Prostate gland (tissue), 2 donors: ENCODE data around the gene RCC2. TPM values are rescaled to one million over a fixed set of nuclear protein-coding genes. Genes with fewer than 3 reads are reported as not detected.
"Not testable (repeated sequence)": the region's sequence is repeated elsewhere in the genome, so short reads cannot be mapped to it uniquely, and the experiment has no call there.

Source experiments
- DNase-seq: peaks from one replicate; pipeline ENCODE4 v3.0.0-alpha.2; 2019; ENCODE audit warnings: low spot score
- H3K27ac ChIP-seq, 2 donors: fragments of 200-600 bp; sonication (generic); 2 replicates each; pipeline ENCODE4 v1.5.1; 2017 to 2019
- H3K27me3 ChIP-seq: fragments of 200-600 bp; sonication (generic); replicated peaks from 2 replicates; pipeline ENCODE4 v1.5.1; 2019; ENCODE audit not compliant: insufficient read depth
- H3K36me3 ChIP-seq, 2 donors: fragments of 200-600 bp; sonication (generic); 1 replicate in 1 of 2; 2 replicates in 1 of 2; pipeline versions ENCODE4 v1.5.1 to v1.8.1; 2017 to 2019
- H3K4me1 ChIP-seq: fragments of 200-600 bp; sonication (generic); replicated peaks from 2 replicates; pipeline ENCODE4 v1.5.1; 2019
- H3K4me3 ChIP-seq, 2 donors: fragments of 200-600 bp; sonication (generic); 2 replicates each; pipeline ENCODE4 v1.5.1; 2017 to 2019
- H3K9me3 ChIP-seq: fragments of 200-600 bp; sonication (generic); 2 replicates; pipeline ENCODE4 v1.5.1; 2017
- POLR2A ChIP-seq: fragments of 450-650 bp; IDR thresholded peaks from one replicate; pipeline ENCODE4 v1.6.1; 2016; ENCODE audit warnings: antibody characterized with exemption, mild to moderate bottlenecking
- POLR2AphosphoS5 ChIP-seq: sonication (generic); formaldehyde crosslinking; IDR thresholded peaks from one replicate; pipeline ENCODE4 v1.6.1; 2017; ENCODE audit warnings: antibody characterized with exemption
- WGBS: methylation state at CpG from one replicate; pipeline ENCODE4 v1.1.5; 2018; 5-methylcytosine and 5-hydroxymethylcytosine counted together
- intact Hi-C: fragments of 100-400 bp; cut with DNase I; formaldehyde crosslinking; loops from one replicate; pipeline ENCODE4 v1.14.2; 2022
- total RNA-seq, 2 donors: library from RNA; depleted of rRNA; stranded (reverse); fragments of >200 nt; gene quantifications; one replicate each; pipeline ENCODE4 v1.1.0, GENCODE V29; 2016
- TF ChIP-seq, protein P1 (sequence below), 4 experiments: fragments of 200-600 bp in 2 of 4; fragments of 450-650 bp in 2 of 4; sonication (generic) in 2 of 4; IDR thresholded peaks; 1 replicate in 3 of 4; 2 replicates in 1 of 4; pipeline ENCODE4 v1.5.1; 2016 to 2019; ENCODE audit warnings: antibody characterized with exemption in 4 of 4, mild to moderate bottlenecking in 2 of 4, moderate library complexity in 2 of 4

Gene RCC2
- 10 to 100 TPM; 42.6 to 65.4 TPM for total RNA-seq

DNA sequence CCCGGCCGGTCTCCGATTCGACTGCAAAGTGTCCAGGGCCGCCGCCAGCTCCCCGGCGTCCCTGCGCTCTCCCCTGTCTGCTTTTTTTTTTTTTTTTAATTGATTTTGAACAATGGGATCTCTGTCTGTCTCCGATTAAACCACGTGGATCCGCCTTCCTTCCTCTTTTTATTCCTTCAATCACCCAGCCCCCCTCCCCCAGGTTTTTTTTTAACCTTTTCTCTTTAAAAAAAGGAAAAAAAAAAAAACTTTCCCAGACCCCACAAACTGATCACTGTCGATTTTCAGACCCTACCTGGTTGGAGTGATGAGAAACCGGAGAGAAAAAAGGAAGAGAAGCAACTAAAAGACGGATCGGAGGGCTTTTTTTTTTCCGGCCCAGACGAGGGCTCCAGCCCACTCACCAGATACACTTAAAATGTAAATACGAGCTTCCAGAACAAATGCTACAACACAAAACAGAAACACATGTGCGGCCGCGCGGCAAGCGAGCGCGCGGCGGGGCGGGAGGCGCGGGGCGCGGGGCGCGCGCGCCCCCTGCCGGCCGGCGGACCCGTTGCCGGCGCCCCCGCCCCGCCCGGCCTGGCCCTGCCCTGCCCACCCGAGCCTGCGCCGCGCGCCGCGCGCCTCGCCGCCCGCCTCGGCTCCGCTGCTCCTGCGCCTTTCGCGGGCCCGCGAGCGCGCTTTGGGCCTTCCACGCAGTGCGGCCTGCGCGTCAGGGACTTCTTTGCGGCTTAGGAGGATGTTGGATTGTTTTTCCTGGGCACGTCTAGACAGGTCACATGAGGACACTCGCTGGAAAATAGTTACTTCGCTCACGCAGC is at the start of gene RCC2:
RCC2 (minus strand) TSS at position 428 of the 824 bp plus-strand sequence. CDS start 1,163 bp downstream, outside the sequence.
- TF ChIP-seq, protein P1, sequence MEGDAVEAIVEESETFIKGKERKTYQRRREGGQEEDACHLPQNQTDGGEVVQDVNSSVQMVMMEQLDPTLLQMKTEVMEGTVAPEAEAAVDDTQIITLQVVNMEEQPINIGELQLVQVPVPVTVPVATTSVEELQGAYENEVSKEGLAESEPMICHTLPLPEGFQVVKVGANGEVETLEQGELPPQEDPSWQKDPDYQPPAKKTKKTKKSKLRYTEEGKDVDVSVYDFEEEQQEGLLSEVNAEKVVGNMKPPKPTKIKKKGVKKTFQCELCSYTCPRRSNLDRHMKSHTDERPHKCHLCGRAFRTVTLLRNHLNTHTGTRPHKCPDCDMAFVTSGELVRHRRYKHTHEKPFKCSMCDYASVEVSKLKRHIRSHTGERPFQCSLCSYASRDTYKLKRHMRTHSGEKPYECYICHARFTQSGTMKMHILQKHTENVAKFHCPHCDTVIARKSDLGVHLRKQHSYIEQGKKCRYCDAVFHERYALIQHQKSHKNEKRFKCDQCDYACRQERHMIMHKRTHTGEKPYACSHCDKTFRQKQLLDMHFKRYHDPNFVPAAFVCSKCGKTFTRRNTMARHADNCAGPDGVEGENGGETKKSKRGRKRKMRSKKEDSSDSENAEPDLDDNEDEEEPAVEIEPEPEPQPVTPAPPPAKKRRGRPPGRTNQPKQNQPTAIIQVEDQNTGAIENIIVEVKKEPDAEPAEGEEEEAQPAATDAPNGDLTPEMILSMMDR (IDR thresholded peaks at IDR 0.05), result peak in 1 of 4 experiments; percentile 26
- TF ChIP-seq POLR2AphosphoS5 (peak; percentile 20), POLR2A (no peak)
- WGBS, result 1% methylated on average over 74 of the region's 75 CpGs

DNA sequence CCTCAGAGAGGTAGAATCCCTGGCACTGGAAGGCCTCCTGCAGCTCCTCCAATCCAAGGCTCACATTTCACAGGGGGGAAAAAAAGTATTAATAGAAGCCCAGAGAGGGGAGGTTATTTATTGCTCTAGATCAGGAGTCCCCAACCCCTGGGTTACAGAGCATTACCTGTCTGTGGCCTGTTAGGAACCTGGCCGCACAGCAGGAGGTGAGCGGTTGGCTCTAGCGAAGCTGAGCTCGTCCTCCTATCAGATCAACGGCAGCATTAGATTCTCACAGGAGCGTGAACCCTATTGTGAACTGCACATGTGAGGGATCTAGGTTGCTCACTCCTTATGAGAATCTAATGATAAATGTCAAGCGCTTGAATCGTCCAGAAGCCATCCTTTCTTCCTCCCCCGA is 46.8 kb upstream of the RCC2 start:
- WGBS, result 78% methylated on average over 9 of the region's 9 CpGs
- Histone ChIP-seq H3K27ac (no peak overlapping the region), H3K9me3 (no peaks in the 10 kb centered on the region), H3K4me1 (no peaks in the 10 kb centered on the region), H3K4me3 (no peak overlapping the region), H3K27me3 (no peaks in the 10 kb centered on the region), H3K36me3 (no peaks in the 10 kb centered on the region)
- TF ChIP-seq POLR2A (no peak), POLR2AphosphoS5 (no peak)
- TF ChIP-seq, protein P1 (IDR thresholded peaks at IDR 0.05), result no peak
- no peak for DNase-seq
- intact Hi-C loops, result loop anchor here (10.0 kb wide), 1 partner anchor 71 kb away; no protein-coding TSS in a partner anchor

More for the DNA sequence above, at the start of gene RCC2:
- intact Hi-C loops, result loop anchor here (2.0 kb wide), 1 partner anchor 15 kb away; no protein-coding TSS in a partner anchor
- Histone ChIP-seq H3K27me3 (no peaks in the 10 kb centered on the region), H3K36me3 (no peaks in the 10 kb centered on the region), H3K27ac (peak within 1 kb of the TSS; percentile 75 to 81), H3K4me3 (peak within 1 kb of the TSS; percentile 63 to 68), H3K4me1 (no peaks in the 10 kb centered on the region), H3K9me3 (no peaks in the 10 kb centered on the region)
- peak; percentile 37 for DNase-seq

DNA sequence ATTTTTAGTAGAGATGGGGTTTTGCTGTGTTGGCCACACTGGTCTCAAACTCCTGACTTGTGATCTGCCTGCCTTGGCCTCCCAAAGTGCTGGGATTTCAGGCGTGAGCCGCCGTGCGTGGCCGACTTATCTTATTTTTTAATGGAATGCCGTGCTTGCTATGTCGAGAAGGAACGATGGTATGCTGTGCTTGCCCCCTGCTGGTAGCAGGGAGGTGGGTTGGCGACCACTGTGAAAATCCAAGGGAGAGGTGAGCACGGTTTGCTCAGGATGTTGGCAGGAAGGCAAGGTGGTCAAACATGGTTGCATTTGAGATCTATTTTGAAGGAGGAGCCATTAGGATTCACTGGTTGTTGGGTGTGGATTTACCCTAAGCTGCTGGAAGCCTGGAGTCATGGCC is 45.8 kb upstream of the RCC2 start:
- H3K27ac ChIP-seq, result no peak overlapping the region
- H3K27me3 ChIP-seq, result no peaks in the 10 kb centered on the region
- H3K36me3 ChIP-seq, result no peaks in the 10 kb centered on the region
- WGBS, result 54% methylated on average over 10 of the region's 10 CpGs
- H3K4me3 ChIP-seq, result no peak overlapping the region
- TF ChIP-seq POLR2A, result no peak
- TF ChIP-seq, protein P1 (IDR thresholded peaks at IDR 0.05), result peak in 3 of 4 experiments; percentile 32 to 54 (median 34)
- DNase-seq, result no peak
- intact Hi-C loops, result loop anchor here (10.0 kb wide), 1 partner anchor 70 kb away; no protein-coding TSS in a partner anchor
- H3K9me3 ChIP-seq, result no peaks in the 10 kb centered on the region
- no peaks in the 10 kb centered on the region for H3K4me1 ChIP-seq

DNA sequence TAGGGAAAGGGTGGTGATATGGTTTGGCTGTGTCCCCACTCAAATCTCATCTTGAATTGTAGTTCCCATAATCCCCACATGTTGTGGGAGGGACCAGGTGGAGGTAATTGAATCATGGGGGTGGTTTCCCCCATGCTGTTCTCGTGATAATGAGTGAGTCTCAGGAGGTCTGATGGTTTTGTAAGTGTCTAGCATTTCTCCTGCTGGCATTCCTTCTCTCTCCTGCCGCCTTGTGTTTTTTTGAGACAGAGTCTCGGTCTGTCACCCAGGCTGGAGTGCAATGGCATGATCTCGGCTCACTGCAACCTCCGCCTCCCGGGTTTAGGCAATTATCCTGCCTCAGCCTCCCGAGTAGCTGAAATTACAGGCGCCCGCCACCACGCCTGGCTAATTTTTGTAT is 42.5 kb upstream of the RCC2 start:
- H3K27ac ChIP-seq, DNase-seq, H3K9me3 ChIP-seq, H3K36me3 ChIP-seq, H3K4me1 ChIP-seq, H3K4me3 ChIP-seq, H3K27me3 ChIP-seq: not testable (repeated sequence)
- 89% methylated on average over 10 of the region's 10 CpGs for WGBS
- intact Hi-C loops, result loop anchor here (10.0 kb wide), 1 partner anchor 67 kb away; no protein-coding TSS in a partner anchor

DNA sequence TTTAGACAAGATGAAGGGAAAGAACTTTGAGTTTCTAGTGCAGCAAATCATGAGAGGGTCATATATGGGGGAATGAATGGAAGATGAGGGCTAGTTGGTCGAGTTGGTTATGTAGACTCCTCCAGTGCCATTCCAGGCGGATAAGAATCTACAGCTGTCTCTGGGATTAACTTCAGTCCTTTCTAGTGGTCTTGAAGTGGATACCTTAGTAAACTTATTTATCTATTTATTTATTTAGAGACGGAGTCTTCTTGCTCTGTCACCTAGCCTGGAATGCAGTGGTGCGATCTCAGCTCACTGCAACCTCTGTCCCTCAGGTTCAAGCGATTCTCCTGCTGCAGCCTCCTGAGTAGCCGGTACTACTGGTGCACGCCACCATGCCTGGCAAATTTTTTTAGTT is 41.4 kb upstream of the RCC2 start:
- Histone ChIP-seq H3K27ac (no peak overlapping the region), H3K27me3 (no peaks in the 10 kb centered on the region), H3K4me3 (no peak overlapping the region), H3K9me3 (no peaks in the 10 kb centered on the region), H3K4me1 (no peaks in the 10 kb centered on the region), H3K36me3 (no peaks in the 10 kb centered on the region)
- TF ChIP-seq POLR2A (no peak), POLR2AphosphoS5 (no peak)
- TF ChIP-seq, protein P1 (IDR thresholded peaks at IDR 0.05), result no peak
- 84% methylated on average over 7 of the region's 7 CpGs for WGBS
- no peak for DNase-seq
- intact Hi-C loops, result loop anchor here (10.0 kb wide), 1 partner anchor 66 kb away; no protein-coding TSS in a partner anchor
